Upper lobe of left lung (tissue), 6 donors: Measurements from ENCODE around the gene UGT1A8. TPM values are rescaled to one million over a fixed set of nuclear protein-coding genes. Genes with fewer than 3 reads are reported as not detected.

Experiments
- ATAC-seq, 2 donors: fragments of 200-7000 bp; cut with Tn5 transposase; one replicate each; pipeline ENCODE4 v1.9.1; 2022; ENCODE audit warnings: mild to moderate bottlenecking in 2 of 2, moderate library complexity in 2 of 2; ENCODE audit not compliant: low FRiP score in 2 of 2
- DNase-seq, 2 donors: peaks; one replicate each; pipeline ENCODE4 v3.0.0-alpha.2; 2019 to 2020
- H3K27ac ChIP-seq, 4 donors: fragments of 200-600 bp; sonication (generic); one replicate each; pipeline ENCODE4 v1.5.1; 2016 to 2019
- H3K27me3 ChIP-seq, 4 donors: fragments of 200-600 bp; sonication (generic); one replicate each; pipeline ENCODE4 v1.5.1; 2017 to 2019
- H3K36me3 ChIP-seq, 4 donors: fragments of 200-600 bp; sonication (generic); one replicate each; pipeline ENCODE4 v1.5.1; 2016 to 2019
- H3K4me1 ChIP-seq, 4 donors: fragments of 200-600 bp; sonication (generic); one replicate each; pipeline ENCODE4 v1.5.1; 2018 to 2019
- H3K4me3 ChIP-seq, 4 donors: fragments of 200-600 bp; sonication (generic); one replicate each; pipeline ENCODE4 v1.5.1; 2017 to 2019; ENCODE audit warnings: mild to moderate bottlenecking in 2 of 4, moderate library complexity in 1 of 4
- H3K9me3 ChIP-seq, 4 donors: fragments of 200-600 bp; sonication (generic); one replicate each; pipeline ENCODE4 v1.5.1; 2018 to 2019
- EP300 ChIP-seq, 4 donors: sonication (generic); formaldehyde crosslinking; IDR thresholded peaks; one replicate each; pipeline ENCODE4 v1.5.1; 2017; ENCODE audit warnings: antibody characterized with exemption in 4 of 4, control low read depth in 2 of 4
- POLR2A ChIP-seq, 4 donors: fragments of 450-650 bp; IDR thresholded peaks; one replicate each; pipeline ENCODE4 v1.5.1; 2016 to 2017; ENCODE audit warnings: antibody characterized with exemption in 4 of 4, mild to moderate bottlenecking in 2 of 4
- POLR2AphosphoS5 ChIP-seq, 2 donors: sonication (generic); formaldehyde crosslinking; IDR thresholded peaks; one replicate each; pipeline ENCODE4 v1.5.1; 2017; ENCODE audit warnings: antibody characterized with exemption in 2 of 2
- WGBS, 2 donors: methylation state at CpG; one replicate each; pipeline ENCODE4 v1.1.5; 2017 to 2018; 5-methylcytosine and 5-hydroxymethylcytosine counted together
- total RNA-seq, 6 donors: library from RNA; depleted of rRNA in 4 of 6; stranded (reverse); fragments of >200 nt in 4 of 6; gene quantifications; one replicate each; pipeline versions ENCODE4 v1.1.0 to v1.2.1, GENCODE V29; 2016 to 2021
- TF ChIP-seq, protein P1 (sequence below), 6 experiments: fragments of 450-650 bp in 4 of 6; fragments of 200-600 bp in 2 of 6; sonication (generic) in 2 of 6; IDR thresholded peaks; one replicate each; pipeline ENCODE4 v1.5.1; 2016 to 2019; ENCODE audit warnings: antibody characterized with exemption in 6 of 6
- donor health status: DM: no; HTN: no; CAD: no; lungs with moderate emphysema.
- donor health status: DM: no; HTN: yes; CAD: no; lungs with severe emphysema.

Gene UGT1A8
- total RNA-seq, 6 donors from 2014 or later: not detected

DNA sequence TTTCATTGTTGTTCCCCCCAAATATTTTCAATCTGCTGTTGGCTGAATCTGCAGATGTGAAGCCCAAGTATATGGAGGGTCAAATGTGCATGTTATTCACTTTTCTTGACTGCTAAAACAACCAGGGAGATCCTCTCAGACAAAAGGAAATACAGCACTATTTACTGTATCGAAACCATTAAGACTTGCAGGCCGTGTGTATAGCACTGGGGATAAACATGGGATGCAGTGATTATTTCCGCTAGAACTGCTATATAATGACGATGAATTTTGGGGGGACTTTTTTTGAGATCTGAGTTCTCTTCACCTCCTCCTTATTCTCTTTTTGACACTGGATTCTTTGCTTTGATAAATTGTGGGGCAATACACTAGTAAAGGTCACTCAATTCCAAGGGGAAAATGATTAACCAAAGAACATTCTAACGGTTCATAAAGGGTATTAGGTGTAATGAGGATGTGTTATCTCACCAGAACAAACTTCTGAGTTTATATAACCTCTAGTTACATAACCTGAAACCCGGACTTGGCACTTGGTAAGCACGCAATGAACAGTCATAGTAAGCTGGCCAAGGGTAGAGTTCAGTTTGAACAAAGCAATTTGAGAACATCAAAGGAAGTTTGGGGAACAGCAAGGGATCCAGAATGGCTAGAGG lies 139.1 kb downstream of the UGT1A8 start:
- WGBS, 2 donors: 60 to 65% methylated on average over 7 of the region's 7 CpGs
- H3K36me3 ChIP-seq: no peaks in the 10 kb centered on the region
- ATAC-seq: no peak
- no peak for DNase-seq
- no peak overlapping the region for H3K27ac ChIP-seq
- no peaks in the 10 kb centered on the region for H3K27me3 ChIP-seq
- no peak overlapping the region for H3K4me3 ChIP-seq
- no peak for TF ChIP-seq POLR2A (IDR thresholded peaks at IDR 0.05)
- TF ChIP-seq EP300 (IDR thresholded peaks at IDR 0.05): no peak
- TF ChIP-seq, protein P1, sequence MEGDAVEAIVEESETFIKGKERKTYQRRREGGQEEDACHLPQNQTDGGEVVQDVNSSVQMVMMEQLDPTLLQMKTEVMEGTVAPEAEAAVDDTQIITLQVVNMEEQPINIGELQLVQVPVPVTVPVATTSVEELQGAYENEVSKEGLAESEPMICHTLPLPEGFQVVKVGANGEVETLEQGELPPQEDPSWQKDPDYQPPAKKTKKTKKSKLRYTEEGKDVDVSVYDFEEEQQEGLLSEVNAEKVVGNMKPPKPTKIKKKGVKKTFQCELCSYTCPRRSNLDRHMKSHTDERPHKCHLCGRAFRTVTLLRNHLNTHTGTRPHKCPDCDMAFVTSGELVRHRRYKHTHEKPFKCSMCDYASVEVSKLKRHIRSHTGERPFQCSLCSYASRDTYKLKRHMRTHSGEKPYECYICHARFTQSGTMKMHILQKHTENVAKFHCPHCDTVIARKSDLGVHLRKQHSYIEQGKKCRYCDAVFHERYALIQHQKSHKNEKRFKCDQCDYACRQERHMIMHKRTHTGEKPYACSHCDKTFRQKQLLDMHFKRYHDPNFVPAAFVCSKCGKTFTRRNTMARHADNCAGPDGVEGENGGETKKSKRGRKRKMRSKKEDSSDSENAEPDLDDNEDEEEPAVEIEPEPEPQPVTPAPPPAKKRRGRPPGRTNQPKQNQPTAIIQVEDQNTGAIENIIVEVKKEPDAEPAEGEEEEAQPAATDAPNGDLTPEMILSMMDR (IDR thresholded peaks at IDR 0.05): no peak
- TF ChIP-seq POLR2AphosphoS5 (IDR thresholded peaks at IDR 0.05): no peak
- H3K9me3 ChIP-seq: no peaks in the 10 kb centered on the region
- no peaks in the 10 kb centered on the region for H3K4me1 ChIP-seq

DNA sequence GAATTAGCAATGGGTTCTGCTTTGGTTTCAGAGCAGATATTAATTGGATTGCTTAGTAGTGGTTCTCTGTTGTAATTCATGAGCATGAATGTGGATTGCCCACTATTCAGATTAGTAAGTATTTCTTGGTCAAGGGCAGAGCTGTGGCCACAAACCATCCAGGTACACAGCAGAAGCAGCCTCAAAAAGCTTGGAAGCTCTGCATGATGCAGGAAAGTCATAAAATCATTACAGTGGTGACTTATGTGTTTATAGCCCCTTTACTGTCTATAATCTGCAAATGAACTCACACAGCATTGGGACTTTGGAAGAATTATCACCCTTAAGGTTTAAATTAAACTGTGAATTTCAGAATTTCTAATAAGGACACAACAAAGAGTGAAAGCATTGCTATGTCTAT lies 140.7 kb downstream of the UGT1A8 start:
- Histone ChIP-seq H3K36me3 (no peaks in the 10 kb centered on the region), H3K27ac (no peak overlapping the region), H3K27me3 (no peaks in the 10 kb centered on the region), H3K4me3 (no peak overlapping the region), H3K4me1 (no peaks in the 10 kb centered on the region), H3K9me3 (no peaks in the 10 kb centered on the region)
- ATAC-seq (no peak), DNase-seq (no peak)
- TF ChIP-seq POLR2AphosphoS5 (IDR thresholded peaks at IDR 0.05) (no peak), POLR2A (IDR thresholded peaks at IDR 0.05) (no peak)

GRCh38 chr2:233758849-233759248 lies 141.4 kb downstream of the UGT1A8 start:
- DNase-seq (no peak), ATAC-seq (no peak)
- no peaks in the 10 kb centered on the region for H3K27me3 ChIP-seq
- no peak overlapping the region for H3K4me3 ChIP-seq
- no peaks in the 10 kb centered on the region for H3K4me1 ChIP-seq
- H3K9me3 ChIP-seq: no peaks in the 10 kb centered on the region
- H3K27ac ChIP-seq: no peak overlapping the region
- TF ChIP-seq EP300 (IDR thresholded peaks at IDR 0.05) (no peak), POLR2AphosphoS5 (IDR thresholded peaks at IDR 0.05) (no peak), POLR2A (IDR thresholded peaks at IDR 0.05) (no peak)
- TF ChIP-seq, protein P1 (IDR thresholded peaks at IDR 0.05): no peak
- WGBS, 2 donors: 92 to 93% methylated on average over 2 of the region's 2 CpGs
- H3K36me3 ChIP-seq: no peaks in the 10 kb centered on the region

DNA sequence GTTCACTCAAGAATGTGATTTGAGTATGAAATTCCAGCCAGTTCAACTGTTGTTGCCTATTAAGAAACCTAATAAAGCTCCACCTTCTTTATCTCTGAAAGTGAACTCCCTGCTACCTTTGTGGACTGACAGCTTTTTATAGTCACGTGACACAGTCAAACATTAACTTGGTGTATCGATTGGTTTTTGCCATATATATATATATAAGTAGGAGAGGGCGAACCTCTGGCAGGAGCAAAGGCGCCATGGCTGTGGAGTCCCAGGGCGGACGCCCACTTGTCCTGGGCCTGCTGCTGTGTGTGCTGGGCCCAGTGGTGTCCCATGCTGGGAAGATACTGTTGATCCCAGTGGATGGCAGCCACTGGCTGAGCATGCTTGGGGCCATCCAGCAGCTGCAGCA lies 142.6 kb downstream of the UGT1A8 start, which contains the start of gene UGT1A1:
Gene UGT1A1, plus strand, starts transcription at position 228 of the 400 bp plus-strand sequence. Its CDS starts 18 bp downstream, at position 246.
- H3K27ac ChIP-seq: no peak within 1 kb of the TSS
- no peak within 1 kb of the TSS for H3K4me3 ChIP-seq
- ATAC-seq (no peak), DNase-seq (peak in 1 of 2 donors; percentile 42)
- no peak for TF ChIP-seq POLR2A (IDR thresholded peaks at IDR 0.05)
- TF ChIP-seq, protein P1 (IDR thresholded peaks at IDR 0.05): no peak
- no peak for TF ChIP-seq EP300 (IDR thresholded peaks at IDR 0.05)
- TF ChIP-seq POLR2AphosphoS5 (IDR thresholded peaks at IDR 0.05): no peak
- H3K36me3 ChIP-seq: no peaks in the 10 kb centered on the region
- 83 to 87% methylated on average over 5 to 6 of the region's 6 CpGs for WGBS, 2 donors
- no peaks in the 10 kb centered on the region for H3K27me3 ChIP-seq
- no peaks in the 10 kb centered on the region for H3K9me3 ChIP-seq
- no peaks in the 10 kb centered on the region for H3K4me1 ChIP-seq

GRCh38 chr2:233761040-233761769 lies 143.8 kb downstream of the UGT1A8 start:
- H3K4me3 ChIP-seq: no peak overlapping the region
- WGBS, 2 donors: 82 to 83% methylated on average over 4 of the region's 4 CpGs

More at GRCh38 chr2:233761040-233761769, 143.8 kb downstream of the UGT1A8 start:
- H3K27me3 ChIP-seq: no peaks in the 10 kb centered on the region
- no peak for TF ChIP-seq EP300 (IDR thresholded peaks at IDR 0.05)
- TF ChIP-seq, protein P1 (IDR thresholded peaks at IDR 0.05): no peak
- no peak for TF ChIP-seq POLR2A (IDR thresholded peaks at IDR 0.05)
- TF ChIP-seq POLR2AphosphoS5 (IDR thresholded peaks at IDR 0.05): no peak
- no peaks in the 10 kb centered on the region for H3K36me3 ChIP-seq
- ATAC-seq: no peak
- no peak for DNase-seq
- no peaks in the 10 kb centered on the region for H3K9me3 ChIP-seq
- H3K27ac ChIP-seq: no peak overlapping the region
- H3K4me1 ChIP-seq: no peaks in the 10 kb centered on the region
